ENCODE results near the gene SLC38A11.
A peak's percentile ranks its signal among the peaks of the same experiment; 100 is the strongest.

DNA sequence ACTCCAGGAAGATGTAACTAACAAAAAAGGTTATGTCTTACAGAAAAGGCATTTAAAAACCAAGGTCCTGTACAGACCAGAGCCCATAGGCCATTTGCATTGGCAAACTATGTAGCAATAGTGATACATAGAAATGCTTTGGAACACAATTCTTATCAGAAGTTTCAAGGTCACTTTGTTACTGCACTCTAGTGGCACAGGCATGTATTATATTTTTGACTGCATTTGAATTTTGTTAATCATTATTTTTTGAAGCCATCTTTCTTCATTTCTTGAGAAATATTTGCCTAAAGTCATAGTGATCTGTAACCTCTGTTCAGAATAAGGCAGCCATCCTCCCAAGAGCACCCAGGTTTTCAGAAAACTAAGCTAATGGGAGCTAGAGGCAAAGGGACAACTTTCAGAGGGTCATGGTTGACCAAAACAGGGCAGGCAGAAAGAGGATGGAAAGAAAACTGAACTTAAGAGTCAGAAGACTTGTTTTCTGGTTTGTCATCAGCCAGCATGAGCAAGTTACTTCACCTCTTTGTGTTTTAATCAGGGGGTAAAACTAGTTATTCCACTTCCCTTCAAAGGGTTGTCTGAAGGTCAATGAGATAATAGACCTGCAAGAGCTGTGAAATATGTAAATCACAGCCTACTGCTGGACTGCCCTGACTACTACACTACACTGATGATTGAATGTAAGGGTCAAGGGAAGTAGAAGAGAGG, 41.5 kb downstream of the SLC38A11 start:
- no peak for TF ChIP-seq POLR2A (IDR thresholded peaks at IDR 0.05)
- TF ChIP-seq CTCF (IDR thresholded peaks at IDR 0.05 in 4 of 5, conservative IDR thresholded peaks at IDR 0.05 in 1 of 5) = peak in 2 of 5 experiments; percentile 18 to 28
